HG03442 (cell line): Measurements from ENCODE around the gene DUSP9.

Source experiments
- ATAC-seq: cut with Tn5 transposase; IDR thresholded peaks from one replicate; pipeline ENCODE4 v1.9.1; 2021; ENCODE audit warnings: mild to moderate bottlenecking, moderate library complexity; ENCODE audit not compliant: unreplicated experiment

The DUSP9 gene

GRCh38 chrX:153621949-153622598, 24.9 kb upstream of the DUSP9 start:
- no peak for ATAC-seq

GRCh38 chrX:153622661-153623309, 24.2 kb upstream of the DUSP9 start:
- ATAC-seq = no peak

GRCh38 chrX:153623310-153624029, 23.5 kb upstream of the DUSP9 start:
- no peak for ATAC-seq

GRCh38 chrX:153624196-153625091, 22.6 kb upstream of the DUSP9 start:
- no peak for ATAC-seq

- no peak for ATAC-seq
Observed at GRCh38 chrX:153625271-153626024, 21.6 kb upstream of the DUSP9 start.

- ATAC-seq = no peak
Observed at GRCh38 chrX:153626025-153626633, 20.9 kb upstream of the DUSP9 start.

GRCh38 chrX:153626863-153627674, 19.9 kb upstream of the DUSP9 start:
- no peak for ATAC-seq

- ATAC-seq = no peak
Observed at GRCh38 chrX:153627675-153628111, 19.3 kb upstream of the DUSP9 start.

GRCh38 chrX:153628129-153628528, 18.9 kb upstream of the DUSP9 start:
- no peak for ATAC-seq

- ATAC-seq = no peak
Observed at GRCh38 chrX:153628665-153629064, 18.3 kb upstream of the DUSP9 start.

- no peak for ATAC-seq
Observed at GRCh38 chrX:153631346-153631745, 15.7 kb upstream of the DUSP9 start.

GRCh38 chrX:153631907-153632594, 15.0 kb upstream of the DUSP9 start:
- no peak for ATAC-seq

GRCh38 chrX:153632595-153632946, 14.4 kb upstream of the DUSP9 start:
- no peak for ATAC-seq

- no peak for ATAC-seq
Observed at GRCh38 chrX:153633048-153633447, 14.0 kb upstream of the DUSP9 start.

- no peak for ATAC-seq
Observed at GRCh38 chrX:153633607-153634180, 13.3 kb upstream of the DUSP9 start.

- ATAC-seq = no peak
Observed at GRCh38 chrX:153634236-153634635, 12.8 kb upstream of the DUSP9 start.

GRCh38 chrX:153634832-153635231, 12.2 kb upstream of the DUSP9 start:
- ATAC-seq = no peak

GRCh38 chrX:153635388-153635787, 11.6 kb upstream of the DUSP9 start:
- no peak for ATAC-seq
